ENCODE results near the gene ZSWIM6. TPM values are rescaled to one million over a fixed set of nuclear protein-coding genes. Genes with fewer than 3 reads are reported as not detected.

Gene ZSWIM6
- total RNA-seq, 1 experiment from 2014 or later, result 3.2 TPM

DNA sequence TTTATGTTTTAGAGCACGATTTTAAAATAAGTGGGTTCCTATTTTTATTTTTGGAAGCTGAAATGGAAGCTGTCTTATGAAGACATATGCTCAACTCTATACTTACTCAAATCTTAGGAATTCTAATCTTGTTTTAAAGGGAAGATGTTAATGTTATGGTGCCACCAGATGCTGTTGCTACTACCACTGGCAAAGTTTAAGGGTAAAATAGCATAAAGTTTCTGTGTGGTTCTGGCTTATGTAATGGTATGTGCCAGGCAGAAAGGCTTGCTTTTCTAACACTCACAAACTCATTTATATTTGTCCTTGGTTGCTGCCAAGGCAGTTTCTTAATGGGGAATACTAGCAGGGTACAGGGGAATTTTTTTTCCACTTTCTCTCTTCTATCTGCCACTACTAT, 204.9 kb downstream of the ZSWIM6 start:
- no peak for DNase-seq (ENCODE audit: low spot score)

- DNase-seq (ENCODE audit: low spot score), result no peak
Measured at GRCh38 chr5:61538722-61539501, 206.9 kb downstream of the ZSWIM6 start.

GRCh38 chr5:61549530-61549929, 217.5 kb downstream of the ZSWIM6 start:
- no peak for DNase-seq (ENCODE audit: low spot score)

DNA sequence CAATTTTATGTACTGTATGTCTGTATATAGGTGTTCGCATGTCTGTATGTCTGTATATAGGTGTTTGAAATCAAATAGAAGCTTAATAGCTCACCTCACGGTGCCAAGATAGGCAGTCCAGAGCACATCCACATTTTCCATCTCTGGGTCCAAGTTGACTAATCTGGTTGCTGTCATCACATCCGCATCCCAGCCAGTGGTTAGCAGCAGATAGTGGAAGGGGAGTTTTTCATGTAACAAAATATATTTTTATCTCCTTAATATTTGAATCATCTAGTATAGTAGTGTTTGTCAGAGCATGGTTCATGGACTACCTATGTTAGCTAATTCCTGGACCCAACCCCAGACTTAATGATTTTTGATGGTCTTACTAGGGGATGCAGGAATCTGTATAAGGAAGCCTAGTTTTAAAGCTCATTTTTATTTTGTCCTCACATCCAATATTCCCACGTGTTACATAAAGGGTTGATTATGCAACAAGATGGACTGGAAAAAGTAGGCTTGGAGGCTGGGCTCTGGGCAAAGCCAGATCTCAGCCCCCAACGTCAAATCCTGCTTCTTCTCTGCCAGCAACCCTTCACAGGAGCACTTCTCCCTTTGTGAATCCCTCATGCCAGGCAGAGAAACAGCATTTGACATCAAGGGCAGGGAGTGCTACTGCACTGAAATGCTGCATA, 219.7 kb downstream of the ZSWIM6 start:
- no peak for DNase-seq (ENCODE audit: low spot score)

DNA sequence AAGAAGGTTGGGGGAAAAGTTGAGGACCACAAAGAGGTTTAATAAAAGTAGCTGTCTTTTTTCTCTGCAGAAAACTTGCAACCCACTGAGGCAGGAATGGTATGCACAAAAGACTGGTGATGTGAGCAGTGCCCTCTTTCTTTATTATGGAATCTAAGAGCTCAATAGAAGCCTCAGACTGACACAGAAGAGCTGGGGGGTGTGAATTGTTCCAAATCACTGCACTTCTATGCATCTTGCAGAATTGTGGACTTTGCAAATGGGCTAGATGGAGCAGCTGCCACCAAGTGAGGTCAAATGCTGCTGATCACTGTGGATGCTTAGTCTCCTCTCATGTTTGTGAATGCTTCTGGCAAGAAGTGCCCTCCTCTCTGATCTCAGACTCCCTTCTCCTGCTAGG, 227.1 kb downstream of the ZSWIM6 start:
- no peak for DNase-seq (ENCODE audit: low spot score)

GRCh38 chr5:61559722-61560121, 227.7 kb downstream of the ZSWIM6 start:
- DNase-seq (ENCODE audit: low spot score), result no peak

DNA sequence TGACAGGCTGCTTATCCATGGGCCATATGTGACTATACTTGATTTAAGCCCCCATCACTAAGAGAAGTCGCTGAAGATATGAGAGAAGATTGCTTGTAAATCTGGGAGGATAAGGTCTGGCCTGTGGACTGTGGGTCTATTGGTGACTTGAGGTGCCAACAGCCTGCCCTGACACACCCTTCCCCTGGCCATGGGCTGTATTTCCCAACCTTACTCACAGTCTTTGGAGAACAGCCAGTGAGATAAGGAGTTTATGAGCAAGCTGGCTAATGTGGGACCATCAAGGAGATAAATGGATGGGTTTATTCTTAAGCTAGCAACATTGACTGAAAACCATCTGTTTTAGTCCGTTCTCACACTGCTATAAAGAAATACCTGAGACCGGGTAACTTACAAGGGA, 231.3 kb downstream of the ZSWIM6 start:
- no peak for DNase-seq (ENCODE audit: low spot score)

DNA sequence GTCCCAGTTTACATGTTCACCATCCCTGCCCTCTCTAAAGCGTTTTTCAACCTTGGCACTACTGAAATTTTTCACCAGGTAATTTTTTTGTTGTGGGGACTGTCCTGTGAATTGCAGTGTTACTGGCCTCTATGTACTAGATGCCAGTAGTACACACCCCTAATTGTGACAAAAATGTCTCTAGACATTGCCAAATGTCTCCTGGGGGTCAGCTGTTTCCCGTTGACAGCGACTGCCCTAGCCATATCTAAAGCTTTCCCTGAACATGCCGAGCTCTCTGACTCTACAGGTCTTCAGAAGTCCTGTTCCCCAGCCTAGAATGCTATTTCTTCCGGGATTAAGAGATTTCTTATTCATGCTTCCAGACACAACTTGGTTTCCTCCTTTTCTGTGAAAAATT, 235.3 kb downstream of the ZSWIM6 start:
- no peak for DNase-seq (ENCODE audit: low spot score)

- no peak for DNase-seq (ENCODE audit: low spot score)
Measured at GRCh38 chr5:61569353-61569752, 237.3 kb downstream of the ZSWIM6 start.

DNA sequence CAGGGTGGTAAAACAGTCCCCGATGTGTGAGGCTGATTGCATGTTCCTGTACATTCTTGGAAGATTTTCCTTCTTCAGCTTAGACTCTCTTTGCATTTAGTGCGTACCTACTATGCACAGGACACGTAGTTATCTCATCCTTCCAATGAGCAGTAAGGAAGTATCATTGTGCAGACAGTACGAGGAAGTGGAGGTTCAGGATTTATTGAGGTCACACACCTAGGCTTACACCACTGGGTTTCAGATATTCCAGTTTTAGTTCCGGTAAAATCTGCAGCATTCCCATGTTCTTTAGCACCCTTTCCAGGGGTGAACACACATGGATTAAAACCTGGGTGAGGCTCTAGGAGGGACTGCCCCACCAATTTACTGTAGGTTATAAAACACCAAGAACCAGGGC, 238.7 kb downstream of the ZSWIM6 start:
- DNase-seq (ENCODE audit: low spot score), result no peak

DNA sequence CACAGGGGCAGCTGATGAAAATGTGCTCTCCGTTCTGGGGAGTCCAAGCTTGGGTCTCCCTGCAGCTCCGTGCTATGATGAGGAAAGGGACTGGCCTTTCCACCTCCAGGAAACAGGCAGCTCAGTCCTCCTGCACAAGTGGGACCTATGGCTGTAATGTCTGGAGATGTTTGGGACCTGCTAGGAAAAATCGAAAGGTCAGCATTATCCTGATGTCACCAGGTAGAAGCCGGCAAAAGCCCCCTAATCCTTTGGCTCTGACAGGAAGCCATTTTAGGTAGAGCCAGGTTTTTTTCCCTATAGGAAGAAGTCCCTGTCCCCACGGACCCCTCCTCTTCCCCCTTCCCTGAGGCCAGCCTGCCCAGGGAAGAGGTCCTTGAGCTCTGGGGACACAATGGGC, 240.9 kb downstream of the ZSWIM6 start:
- no peak for DNase-seq (ENCODE audit: low spot score)

DNA sequence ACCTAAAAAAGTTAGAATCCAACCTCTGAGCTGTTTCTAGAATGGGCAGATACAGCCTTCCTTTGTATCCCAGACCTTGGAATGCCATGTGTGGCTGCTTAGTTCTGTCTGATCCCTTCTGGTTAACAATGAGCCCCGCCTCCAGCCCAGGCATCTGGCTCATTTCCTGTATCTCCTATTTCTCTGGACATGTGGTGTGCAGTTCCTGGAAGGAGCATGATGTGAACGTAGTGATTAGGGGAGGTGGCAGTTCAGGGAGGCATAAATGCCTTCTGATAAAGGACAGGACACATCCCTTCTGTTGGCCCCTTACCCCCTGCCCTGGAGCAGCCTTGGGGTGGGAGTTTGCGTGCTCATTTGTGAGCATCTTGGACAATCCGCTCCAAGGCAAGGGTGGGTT, 243.0 kb downstream of the ZSWIM6 start:
- peak; percentile 6 for DNase-seq (ENCODE audit: low spot score)

GRCh38 chr5:61575581-61575980, 243.5 kb downstream of the ZSWIM6 start:
- DNase-seq (ENCODE audit: low spot score), result no peak

GRCh38 chr5:61576556-61576955, 244.5 kb downstream of the ZSWIM6 start:
- no peak for DNase-seq (ENCODE audit: low spot score)

- DNase-seq (ENCODE audit: low spot score), result no peak
Measured at GRCh38 chr5:61578858-61579503, 246.9 kb downstream of the ZSWIM6 start.

GRCh38 chr5:61582205-61582820, 250.3 kb downstream of the ZSWIM6 start:
- no peak for DNase-seq (ENCODE audit: low spot score)

GRCh38 chr5:61582887-61583286, 250.8 kb downstream of the ZSWIM6 start:
- no peak for DNase-seq (ENCODE audit: low spot score)

GRCh38 chr5:61586096-61587084, 254.3 kb downstream of the ZSWIM6 start:
- no peak for DNase-seq (ENCODE audit: low spot score)

GRCh38 chr5:61587125-61587524, 255.1 kb downstream of the ZSWIM6 start:
- no peak for DNase-seq (ENCODE audit: low spot score)

- DNase-seq (ENCODE audit: low spot score), result no peak
Measured at GRCh38 chr5:61588216-61588615, 256.2 kb downstream of the ZSWIM6 start.

- no peak for DNase-seq (ENCODE audit: low spot score)
Measured at GRCh38 chr5:61589946-61590345, 257.9 kb downstream of the ZSWIM6 start.
